ENCODE data around the gene PRDM10. TPM values are rescaled to one million over a fixed set of nuclear protein-coding genes. Genes with fewer than 3 reads are reported as not detected.
"Not testable (repeated sequence)": the region's sequence is repeated elsewhere in the genome, so short reads cannot be mapped to it uniquely, and the experiment has no call there.

Gene PRDM10
- total RNA-seq, 6 donors from 2014 or later: 6.8 to 13.9 (median 12.7) TPM

DNA sequence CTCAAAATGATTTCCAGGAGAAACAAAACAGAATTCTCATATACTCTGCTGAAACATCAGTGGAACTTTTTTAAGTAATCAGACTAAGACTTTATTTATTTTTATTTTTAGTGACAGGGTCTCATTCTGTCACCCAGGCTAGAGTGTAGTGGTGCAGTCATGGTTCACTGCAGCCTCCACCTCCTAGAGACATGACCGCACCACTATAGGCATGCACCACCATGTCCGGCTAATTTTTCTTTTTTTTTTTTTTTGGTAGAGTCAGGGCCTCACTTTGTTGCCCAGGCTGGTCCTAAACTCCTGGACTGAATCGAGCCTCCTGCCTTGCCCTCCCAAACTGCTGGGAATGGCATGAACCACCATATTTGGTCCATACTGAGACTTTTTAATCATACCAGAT lies 42.9 kb downstream of the PRDM10 start:
- ATAC-seq (ENCODE audit: low FRiP score in 2 of 2): no peak
- H3K4me3 ChIP-seq: no peak overlapping the region
- WGBS, 2 donors: 95 to 97% methylated on average over 3 of the region's 3 CpGs
- H3K27me3 ChIP-seq: no peaks in the 10 kb centered on the region
- H3K4me1 ChIP-seq: peaks cover 0 to 2% (median 0%) of the 10 kb centered on the region in 4 donors
- TF ChIP-seq POLR2AphosphoS5 (IDR thresholded peaks at IDR 0.05) (no peak), POLR2A (IDR thresholded peaks at IDR 0.05) (no peak), EP300 (IDR thresholded peaks at IDR 0.05) (no peak)
- TF ChIP-seq, protein P1, sequence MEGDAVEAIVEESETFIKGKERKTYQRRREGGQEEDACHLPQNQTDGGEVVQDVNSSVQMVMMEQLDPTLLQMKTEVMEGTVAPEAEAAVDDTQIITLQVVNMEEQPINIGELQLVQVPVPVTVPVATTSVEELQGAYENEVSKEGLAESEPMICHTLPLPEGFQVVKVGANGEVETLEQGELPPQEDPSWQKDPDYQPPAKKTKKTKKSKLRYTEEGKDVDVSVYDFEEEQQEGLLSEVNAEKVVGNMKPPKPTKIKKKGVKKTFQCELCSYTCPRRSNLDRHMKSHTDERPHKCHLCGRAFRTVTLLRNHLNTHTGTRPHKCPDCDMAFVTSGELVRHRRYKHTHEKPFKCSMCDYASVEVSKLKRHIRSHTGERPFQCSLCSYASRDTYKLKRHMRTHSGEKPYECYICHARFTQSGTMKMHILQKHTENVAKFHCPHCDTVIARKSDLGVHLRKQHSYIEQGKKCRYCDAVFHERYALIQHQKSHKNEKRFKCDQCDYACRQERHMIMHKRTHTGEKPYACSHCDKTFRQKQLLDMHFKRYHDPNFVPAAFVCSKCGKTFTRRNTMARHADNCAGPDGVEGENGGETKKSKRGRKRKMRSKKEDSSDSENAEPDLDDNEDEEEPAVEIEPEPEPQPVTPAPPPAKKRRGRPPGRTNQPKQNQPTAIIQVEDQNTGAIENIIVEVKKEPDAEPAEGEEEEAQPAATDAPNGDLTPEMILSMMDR (IDR thresholded peaks at IDR 0.05): no peak
- no peaks in the 10 kb centered on the region for H3K9me3 ChIP-seq
- H3K36me3 ChIP-seq: peaks cover 0 to 22% (median 9%) of the 10 kb centered on the region in 4 donors
- DNase-seq: no peak
- no peak overlapping the region for H3K27ac ChIP-seq

DNA sequence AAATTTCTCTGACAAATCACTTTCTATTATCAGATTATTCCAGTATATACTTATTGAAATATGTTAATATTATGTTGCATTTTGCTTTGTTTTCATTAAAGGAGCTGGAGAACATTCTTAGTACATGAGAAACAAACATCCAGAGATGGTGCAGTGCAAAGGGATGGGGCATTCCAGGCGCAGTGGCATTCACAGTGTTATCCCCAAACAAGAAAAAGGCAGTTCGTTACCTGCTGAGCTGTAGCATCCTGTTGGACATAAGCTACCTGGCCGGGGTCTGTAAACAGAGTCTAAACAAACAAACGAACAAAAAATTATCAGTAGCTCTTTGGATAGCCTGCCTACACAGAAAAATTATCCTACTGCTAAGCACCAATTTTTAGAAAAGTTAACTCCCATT lies 47.4 kb downstream of the PRDM10 start:
- Histone ChIP-seq H3K9me3 (no peaks in the 10 kb centered on the region), H3K36me3 (peaks cover 0 to 18% (median 7%) of the 10 kb centered on the region in 4 donors), H3K27me3 (no peaks in the 10 kb centered on the region), H3K4me3 (no peak overlapping the region), H3K4me1 (peaks cover 0 to 2% (median 0%) of the 10 kb centered on the region in 4 donors), H3K27ac (no peak overlapping the region)
- WGBS, 2 donors: 87 to 97% methylated on average over 4 of the region's 4 CpGs
- ATAC-seq (ENCODE audit: low FRiP score in 2 of 2) (no peak), DNase-seq (no peak)
- TF ChIP-seq POLR2AphosphoS5 (IDR thresholded peaks at IDR 0.05) (no peak), POLR2A (IDR thresholded peaks at IDR 0.05) (no peak), EP300 (IDR thresholded peaks at IDR 0.05) (no peak)
- TF ChIP-seq, protein P1 (IDR thresholded peaks at IDR 0.05): no peak

DNA sequence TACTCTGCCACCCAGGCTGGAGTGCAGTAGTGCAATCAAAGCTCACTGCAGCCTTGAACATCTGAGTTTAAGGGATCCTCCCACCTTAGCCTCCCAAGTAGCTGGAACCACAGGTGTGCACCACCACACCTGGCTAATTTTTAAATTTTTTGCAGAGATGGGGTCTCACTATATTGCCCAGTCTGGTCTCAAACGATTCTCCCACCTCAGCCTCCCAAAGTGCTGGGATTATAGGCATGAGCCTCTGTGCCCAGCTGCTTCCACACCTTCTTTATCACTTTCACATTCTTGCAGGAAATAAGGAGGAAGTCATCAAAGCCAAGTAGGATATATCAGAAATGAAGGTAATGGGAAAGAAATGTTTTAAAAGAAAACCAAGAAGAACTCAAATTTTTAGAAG lies 47.9 kb downstream of the PRDM10 start:
- H3K4me3 ChIP-seq; H3K27me3 ChIP-seq; DNase-seq; H3K9me3 ChIP-seq; ATAC-seq (ENCODE audit: low FRiP score in 2 of 2); H3K4me1 ChIP-seq; H3K27ac ChIP-seq: not testable (repeated sequence)
- 88 to 95% methylated on average over 1 of the region's 1 CpG for WGBS, 2 donors
- H3K36me3 ChIP-seq: peaks cover 0 to 17% (median 7%) of the 10 kb centered on the region in 4 donors

DNA sequence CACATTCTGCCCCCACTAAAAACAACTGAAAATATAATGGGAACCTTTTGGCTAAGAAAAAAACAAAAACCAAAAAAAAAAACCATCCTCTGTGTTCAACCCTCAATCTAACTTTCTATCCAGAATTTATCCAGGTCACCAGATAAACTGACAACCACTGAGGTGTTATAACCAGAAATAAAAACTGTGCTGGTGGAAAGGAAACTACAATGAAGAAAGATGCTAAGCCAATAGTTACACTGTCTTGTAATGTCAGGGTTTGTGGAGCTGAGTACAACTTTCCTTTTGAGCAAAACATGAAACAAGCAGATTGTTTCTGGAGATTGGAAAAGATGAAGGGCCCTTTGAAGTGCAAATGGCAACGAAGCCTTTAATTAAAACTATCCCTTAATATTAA lies 50.8 kb downstream of the PRDM10 start:
- Histone ChIP-seq H3K36me3 (peaks cover 0 to 8% (median 2%) of the 10 kb centered on the region in 4 donors), H3K27ac (no peak overlapping the region), H3K4me3 (no peak overlapping the region), H3K9me3 (no peaks in the 10 kb centered on the region), H3K4me1 (peaks cover 0 to 10% (median 1%) of the 10 kb centered on the region in 4 donors), H3K27me3 (no peaks in the 10 kb centered on the region)
- DNase-seq: no peak
- 75 to 80% methylated on average over 1 of the region's 1 CpG for WGBS, 2 donors
- no peak for ATAC-seq (ENCODE audit: low FRiP score in 2 of 2)
- no peak for TF ChIP-seq EP300 (IDR thresholded peaks at IDR 0.05)
- TF ChIP-seq, protein P1 (IDR thresholded peaks at IDR 0.05): no peak
- no peak for TF ChIP-seq POLR2A (IDR thresholded peaks at IDR 0.05)
- no peak for TF ChIP-seq POLR2AphosphoS5 (IDR thresholded peaks at IDR 0.05)

DNA sequence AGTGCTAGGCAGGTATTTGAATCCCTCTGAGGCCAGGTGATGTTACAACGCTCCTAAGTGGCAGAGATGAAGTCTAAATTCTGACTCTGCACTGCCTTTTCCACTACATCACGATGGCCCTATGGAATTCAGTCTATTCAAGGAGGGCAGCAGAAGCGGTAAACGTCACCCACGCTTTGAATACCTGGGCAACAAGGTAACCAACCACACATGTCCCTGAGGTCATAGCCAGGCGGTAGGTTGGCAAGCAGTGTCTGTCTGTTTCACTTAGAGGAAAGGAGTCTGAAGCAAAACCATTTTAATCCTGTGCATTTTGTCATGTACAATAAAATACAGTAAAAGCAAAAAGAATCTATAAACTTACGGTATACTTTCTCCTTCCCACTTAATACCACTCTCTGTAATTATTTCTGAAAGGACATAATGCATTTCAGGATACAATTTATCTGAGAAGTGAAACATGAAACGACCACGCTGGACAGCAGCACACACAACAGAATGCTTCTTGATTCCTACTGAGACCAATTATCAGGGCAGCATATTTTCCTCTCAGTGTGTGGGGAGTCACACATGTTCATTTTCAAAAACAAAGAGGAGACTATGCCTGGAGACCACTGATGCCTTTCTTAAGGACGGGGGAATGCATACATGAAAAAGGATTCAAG lies 51.3 kb downstream of the PRDM10 start:
- DNase-seq (no peak), ATAC-seq (ENCODE audit: low FRiP score in 2 of 2) (no peak)
- H3K36me3 ChIP-seq: peaks cover 0 to 9% (median 5%) of the 10 kb centered on the region in 4 donors
- peaks cover 0 to 10% (median 1%) of the 10 kb centered on the region in 4 donors for H3K4me1 ChIP-seq
- TF ChIP-seq EP300 (IDR thresholded peaks at IDR 0.05) (no peak), POLR2AphosphoS5 (IDR thresholded peaks at IDR 0.05) (no peak), POLR2A (IDR thresholded peaks at IDR 0.05) (no peak)
- TF ChIP-seq, protein P1 (IDR thresholded peaks at IDR 0.05): no peak
- no peaks in the 10 kb centered on the region for H3K9me3 ChIP-seq
- 77 to 80% methylated on average over 10 of the region's 10 CpGs for WGBS, 2 donors
- H3K4me3 ChIP-seq: no peak overlapping the region
- no peaks in the 10 kb centered on the region for H3K27me3 ChIP-seq
- no peak overlapping the region for H3K27ac ChIP-seq
